Activated T-cell treated with anti-CD3 and anti-CD28 coated beads for 48 hours (primary cell): ENCODE results near the gene MICU1.
"Not testable (repeated sequence)": the region's sequence is repeated elsewhere in the genome, so short reads cannot be mapped to it uniquely, and the experiment has no call there.

Source experiments
- DNase-seq: peaks from one replicate; pipeline ENCODE4 v3.0.0-alpha.2; 2020; ENCODE audit warnings: low read depth

The MICU1 gene, protein sequence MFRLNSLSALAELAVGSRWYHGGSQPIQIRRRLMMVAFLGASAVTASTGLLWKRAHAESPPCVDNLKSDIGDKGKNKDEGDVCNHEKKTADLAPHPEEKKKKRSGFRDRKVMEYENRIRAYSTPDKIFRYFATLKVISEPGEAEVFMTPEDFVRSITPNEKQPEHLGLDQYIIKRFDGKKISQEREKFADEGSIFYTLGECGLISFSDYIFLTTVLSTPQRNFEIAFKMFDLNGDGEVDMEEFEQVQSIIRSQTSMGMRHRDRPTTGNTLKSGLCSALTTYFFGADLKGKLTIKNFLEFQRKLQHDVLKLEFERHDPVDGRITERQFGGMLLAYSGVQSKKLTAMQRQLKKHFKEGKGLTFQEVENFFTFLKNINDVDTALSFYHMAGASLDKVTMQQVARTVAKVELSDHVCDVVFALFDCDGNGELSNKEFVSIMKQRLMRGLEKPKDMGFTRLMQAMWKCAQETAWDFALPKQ

DNA sequence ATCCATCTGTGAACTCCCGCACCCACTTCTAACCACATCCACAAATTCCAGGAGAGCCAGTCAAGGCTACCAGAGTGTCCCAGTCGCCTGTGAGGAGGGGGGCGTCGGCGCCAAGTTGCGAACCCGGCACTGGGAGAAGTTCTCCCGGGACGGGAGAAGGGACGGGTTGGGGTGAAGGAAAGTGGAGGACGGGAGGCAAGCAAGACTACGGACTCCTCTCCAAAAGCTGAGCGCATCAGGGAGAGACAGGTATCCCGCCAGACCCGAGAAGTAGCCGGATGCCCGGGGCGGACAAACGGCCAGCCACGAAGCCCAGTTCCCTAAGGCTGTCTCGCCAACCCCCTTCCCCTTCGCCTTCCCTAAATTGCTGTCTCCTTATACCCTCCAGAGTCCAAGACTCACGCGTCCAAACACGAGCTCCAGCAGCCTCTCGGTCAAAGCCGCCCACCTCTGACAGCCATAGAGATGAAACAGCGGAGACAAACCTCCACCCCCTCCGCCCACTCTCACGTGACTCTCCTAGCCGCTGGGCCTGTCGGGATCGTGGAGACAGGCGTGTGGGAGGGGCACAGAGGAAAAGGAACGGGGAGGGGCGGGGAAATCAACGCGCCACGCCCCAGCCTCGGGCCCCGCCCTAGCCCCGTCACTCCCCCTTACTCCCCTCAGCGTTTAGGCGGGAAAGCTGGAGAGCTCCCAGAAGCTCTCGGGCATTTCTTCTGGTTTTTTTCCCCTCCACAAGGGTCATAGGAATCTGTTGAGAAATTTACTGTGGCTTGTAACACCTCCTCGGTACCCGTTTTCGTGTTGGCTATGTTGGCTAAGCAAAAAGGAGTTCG, at the start of gene MICU1:
TSS of gene MICU1 (minus strand) at position 472 of the 836 bp plus-strand sequence. CDS start 59,286 bp downstream, outside the sequence.
- DNase-seq, result peak; percentile 91

GRCh38 chr10:72674174-72674573, 48.3 kb upstream of the MICU1 start:
- not testable (repeated sequence) for DNase-seq

GRCh38 chr10:72673280-72673679, 47.4 kb upstream of the MICU1 start:
- no peak for DNase-seq

GRCh38 chr10:72667207-72667864, 41.5 kb upstream of the MICU1 start:
- no peak for DNase-seq

- DNase-seq, result no peak
These were observed 40.0 kb upstream of the MICU1 start for GRCh38 chr10:72665925-72666324.

GRCh38 chr10:72663971-72664370, 38.1 kb upstream of the MICU1 start:
- no peak for DNase-seq

DNA sequence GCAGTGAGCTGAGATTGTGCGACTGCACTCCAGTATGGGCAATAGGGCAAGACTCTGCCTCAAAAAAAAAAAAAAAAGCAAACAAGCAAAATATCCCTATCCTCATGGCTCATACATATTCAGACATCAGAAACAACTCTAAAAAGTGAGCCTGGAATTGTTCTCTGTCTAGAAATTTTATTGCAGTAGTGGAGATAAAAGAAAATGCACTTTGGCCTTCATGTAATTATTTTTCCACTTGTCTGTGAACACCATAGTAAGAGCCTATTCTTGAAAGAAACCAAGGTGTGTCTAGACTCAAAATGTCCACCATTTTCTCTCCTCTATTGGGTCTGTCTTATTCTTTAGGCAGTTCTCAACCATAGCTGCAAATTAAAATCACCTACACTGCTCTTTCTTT, 35.6 kb upstream of the MICU1 start:
- no peak for DNase-seq

DNA sequence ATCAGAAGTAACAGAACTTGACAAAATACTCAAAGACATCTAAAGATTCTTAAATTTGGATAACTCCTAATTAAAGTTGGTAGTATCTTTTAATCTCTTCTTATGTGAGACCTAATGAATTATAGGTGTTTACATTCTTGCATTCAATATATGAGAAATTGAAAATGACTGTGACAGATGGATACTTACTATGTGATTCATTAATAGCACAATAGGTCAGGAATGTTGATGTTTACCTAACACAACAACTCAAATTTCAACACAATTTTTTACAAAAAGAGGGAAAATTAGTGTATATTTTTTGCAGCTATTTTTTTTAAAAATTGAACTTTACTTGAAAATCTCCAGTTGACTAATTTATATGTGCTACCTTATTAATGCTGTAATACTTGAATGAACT, 34.3 kb upstream of the MICU1 start:
- no peak for DNase-seq

DNA sequence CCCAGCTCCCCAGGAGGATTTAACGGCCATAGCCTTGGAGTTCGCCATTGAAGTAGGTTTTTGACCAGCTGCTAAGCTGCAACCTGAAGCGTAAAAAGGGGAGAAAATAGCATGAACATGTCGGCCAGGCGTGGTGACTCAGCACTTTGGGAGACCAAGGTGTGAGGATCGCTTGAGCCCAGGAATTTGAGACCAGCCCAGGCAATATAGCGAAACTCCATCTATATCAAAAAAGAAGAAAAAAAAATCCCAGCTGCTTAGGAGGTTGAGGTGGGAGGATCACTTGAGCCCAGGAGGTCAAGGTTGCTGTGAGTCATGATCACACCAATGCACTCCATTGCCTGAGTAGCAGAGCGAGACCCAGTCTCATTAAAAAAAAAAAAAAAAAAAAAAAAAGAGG, 33.8 kb upstream of the MICU1 start:
- DNase-seq, result no peak

DNA sequence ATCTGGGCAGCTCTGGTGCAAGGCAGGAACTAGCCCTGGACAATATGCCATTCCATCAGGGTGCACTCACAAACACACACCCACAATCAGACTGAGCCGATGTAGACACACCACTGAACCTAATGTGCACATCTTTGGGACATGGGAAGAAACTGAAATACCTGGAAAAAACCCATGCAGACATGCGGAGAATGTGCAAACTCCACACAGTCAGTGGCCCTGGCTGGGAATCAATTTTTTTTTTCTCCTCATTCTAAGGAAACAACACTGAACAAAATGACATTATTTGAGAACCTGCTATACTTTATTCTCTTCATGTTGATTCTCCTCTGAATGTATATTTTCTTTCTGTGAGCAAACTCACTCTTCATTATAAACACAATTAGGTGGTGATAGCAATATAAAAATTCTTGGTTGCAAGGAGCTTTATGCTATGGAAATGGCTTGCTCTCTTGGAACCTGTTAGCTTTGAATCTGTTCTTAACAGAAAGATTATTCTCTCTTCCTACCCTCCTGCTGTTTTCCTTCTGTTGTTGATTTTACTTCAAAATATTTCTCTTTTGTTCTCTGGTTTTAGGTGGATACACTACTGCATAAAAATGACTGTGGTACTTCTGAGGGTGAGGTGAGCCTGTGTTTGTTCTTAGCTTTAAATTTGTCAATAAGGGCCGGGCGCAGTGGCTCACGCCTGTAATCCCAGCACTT, 33.0 kb upstream of the MICU1 start:
- DNase-seq, result no peak

GRCh38 chr10:72654720-72655119, 28.8 kb upstream of the MICU1 start:
- no peak for DNase-seq

DNA sequence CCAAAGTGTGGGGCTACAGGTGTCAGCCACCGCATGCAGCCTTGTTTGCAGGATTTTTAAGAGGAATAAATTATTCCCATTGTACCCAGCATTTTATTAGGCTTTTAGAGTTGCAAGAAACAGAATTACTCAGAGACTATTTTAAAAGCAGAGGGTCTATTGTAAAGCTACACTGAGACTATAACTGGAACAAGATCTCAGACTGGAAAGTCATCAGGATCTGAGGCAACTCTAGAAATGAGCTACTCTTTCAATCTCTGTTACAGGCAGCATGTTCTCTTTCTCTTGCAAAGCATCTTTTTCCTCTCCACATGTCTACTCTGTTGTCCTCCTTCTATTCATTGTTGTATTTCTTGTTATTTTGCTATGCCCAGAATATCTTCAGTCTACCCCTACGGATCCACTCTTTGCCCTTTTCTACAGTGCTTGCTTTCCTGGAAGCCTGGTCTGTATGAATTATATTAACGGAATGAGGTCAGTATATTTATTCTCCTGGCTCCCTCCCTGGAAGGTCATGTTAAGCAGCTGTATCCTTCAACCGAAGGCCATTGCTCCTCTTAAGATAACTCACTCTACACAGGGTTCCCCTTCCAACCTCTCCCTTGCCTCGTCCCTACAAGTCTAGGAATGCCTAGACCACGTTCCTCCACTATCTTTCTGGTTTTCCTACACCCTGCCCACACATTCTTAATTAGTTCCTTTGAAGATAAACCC, 27.7 kb upstream of the MICU1 start:
- DNase-seq, result no peak

- no peak for DNase-seq
These were observed 23.4 kb upstream of the MICU1 start for GRCh38 chr10:72649291-72649690.

DNA sequence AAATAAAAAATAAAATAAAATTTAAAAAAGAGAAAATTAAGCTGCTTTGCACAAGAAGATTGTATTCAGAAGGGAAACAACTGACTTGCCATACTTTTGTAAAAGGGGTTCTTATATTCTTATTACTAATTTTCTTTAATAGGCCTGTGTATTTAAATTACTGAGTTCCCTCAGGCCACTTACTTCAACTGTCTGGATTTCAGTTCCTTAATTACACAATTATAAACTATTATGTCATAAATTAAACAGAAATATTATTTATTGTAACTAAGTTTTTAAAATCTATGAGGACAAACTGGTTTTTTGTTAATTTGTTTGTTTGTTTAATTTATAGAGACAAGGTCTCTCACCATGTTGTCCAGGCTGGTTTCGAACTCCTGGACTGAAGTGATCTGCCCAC, 22.4 kb upstream of the MICU1 start:
- DNase-seq, result no peak

DNA sequence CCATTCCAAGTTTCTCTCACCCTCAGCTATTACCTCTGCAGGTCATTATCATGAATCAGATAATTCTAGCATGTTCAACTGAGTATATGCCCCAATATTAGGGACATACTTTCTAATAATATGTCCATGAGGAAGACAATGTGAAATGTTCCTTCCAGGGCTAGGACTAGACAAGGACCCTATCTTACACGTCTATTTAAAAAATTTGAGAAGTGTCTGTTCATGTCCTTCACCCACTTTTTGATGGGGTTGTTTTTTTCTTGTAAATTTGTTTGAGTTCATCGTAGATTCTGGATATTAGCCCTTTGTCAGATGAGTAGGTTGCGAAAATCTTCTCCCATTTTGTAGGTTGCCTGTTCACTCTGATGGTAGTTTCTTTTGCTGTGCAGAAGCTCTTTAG, 21.1 kb upstream of the MICU1 start:
- not testable (repeated sequence) for DNase-seq

GRCh38 chr10:72645263-72645858, 19.5 kb upstream of the MICU1 start:
- DNase-seq, result no peak

DNA sequence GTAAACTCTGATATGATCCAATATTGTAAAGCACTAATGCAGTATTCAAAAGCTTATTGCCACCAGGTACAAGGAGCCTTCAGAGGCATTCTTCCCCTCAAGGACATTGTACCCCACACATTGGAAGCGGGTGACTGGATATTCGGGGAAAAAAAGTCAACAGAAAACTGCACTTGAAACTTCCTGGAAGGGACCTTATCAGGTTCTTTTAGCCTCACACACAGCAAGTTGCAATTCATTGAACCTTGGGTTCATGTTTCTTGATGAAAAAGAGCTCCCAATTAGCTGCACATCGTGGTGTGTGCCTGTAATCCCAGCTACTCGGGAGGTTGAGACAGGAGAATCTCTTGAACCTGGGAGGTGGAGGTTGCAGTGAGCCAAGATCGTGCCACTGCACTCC, 16.4 kb upstream of the MICU1 start:
- no peak for DNase-seq

DNA sequence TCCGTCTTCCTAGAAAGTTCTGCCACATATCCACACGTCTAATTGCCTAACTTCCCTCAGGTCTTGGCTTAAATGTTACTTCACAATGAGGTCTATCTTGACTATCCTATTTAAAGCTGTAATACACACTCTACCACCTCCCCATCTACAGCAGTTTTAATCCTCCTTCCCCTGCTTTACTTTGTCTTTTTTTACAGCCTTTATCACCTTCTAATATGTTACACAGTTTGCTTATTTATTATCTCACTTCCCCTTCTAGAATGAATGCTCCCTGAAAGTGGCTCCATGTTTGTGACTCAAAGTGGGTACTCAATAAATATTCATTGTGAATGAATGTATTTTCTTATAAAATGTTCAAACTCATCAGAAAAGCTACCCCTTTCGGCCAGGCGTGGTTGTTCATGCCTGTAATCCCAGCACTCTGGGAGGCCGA, 13.6 kb upstream of the MICU1 start:
- DNase-seq, result no peak

GRCh38 chr10:72638586-72639440, 12.9 kb upstream of the MICU1 start:
- DNase-seq, result no peak

- DNase-seq, result peak; percentile 18
These were observed 11.5 kb upstream of the MICU1 start for GRCh38 chr10:72637398-72637857.
